Glomerular endothelial cell (primary cell): ENCODE results near the gene RASA2. TPM values are rescaled to one million over a fixed set of nuclear protein-coding genes. Genes with fewer than 3 reads are reported as not detected.
A peak's percentile ranks its signal among the peaks of the same experiment; 100 is the strongest.
"Not testable (repeated sequence)": the region's sequence is repeated elsewhere in the genome, so short reads cannot be mapped to it uniquely, and the experiment has no call there.

Experiments used
- DNase-seq: peaks from one replicate; pipeline ENCODE4 v3.0.0-alpha.2; 2011; ENCODE audit warnings: low read depth, low spot score; ENCODE audit errors: extremely low read depth
- total RNA-seq: library from RNA; depleted of rRNA; stranded (reverse); fragments of >200 nt; gene quantifications from 2 replicates; pipeline ENCODE4 v1.2.3, GENCODE V29; 2015

The RASA2 gene
- total RNA-seq, 1 donor from 2014 or later: 16.2 TPM

DNA sequence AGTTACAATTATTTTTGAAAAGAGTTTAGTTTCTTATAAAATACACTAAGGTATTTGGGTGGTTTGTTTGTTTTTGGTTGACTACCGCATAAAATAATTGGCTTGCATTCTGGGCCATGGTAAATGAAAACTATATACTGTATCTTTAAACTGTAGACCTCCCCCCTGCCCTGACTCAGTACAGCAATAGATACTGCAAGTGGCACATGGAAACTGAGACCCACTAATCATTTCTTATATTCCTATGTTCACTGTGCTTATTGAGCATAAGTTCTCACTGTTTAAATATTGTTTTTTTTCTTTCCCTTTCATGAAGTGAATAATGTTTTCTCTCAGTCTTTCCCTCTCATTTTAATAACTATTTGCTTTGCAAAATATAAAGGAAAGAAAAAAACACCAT, 45.8 kb downstream of the RASA2 start:
- no peak for DNase-seq

DNA sequence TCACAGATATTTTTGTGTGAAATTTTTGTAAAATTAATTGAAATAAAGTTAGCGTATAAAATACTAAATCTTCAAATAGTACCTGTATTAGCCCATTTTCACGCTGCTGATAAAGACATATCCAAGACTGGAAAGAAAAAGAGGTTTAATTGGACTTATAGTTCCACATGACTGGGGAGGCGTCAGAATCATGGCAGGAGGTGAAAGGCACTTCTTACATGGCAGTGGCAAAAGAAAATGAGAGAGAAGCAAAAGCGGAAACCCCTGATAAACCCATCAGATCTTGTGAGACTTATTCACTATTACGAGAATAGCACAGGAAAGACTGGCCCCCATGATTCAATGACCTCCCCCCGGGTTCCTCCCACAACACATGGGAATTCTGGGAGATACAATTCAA, 49.2 kb downstream of the RASA2 start:
- DNase-seq: not testable (repeated sequence)

DNA sequence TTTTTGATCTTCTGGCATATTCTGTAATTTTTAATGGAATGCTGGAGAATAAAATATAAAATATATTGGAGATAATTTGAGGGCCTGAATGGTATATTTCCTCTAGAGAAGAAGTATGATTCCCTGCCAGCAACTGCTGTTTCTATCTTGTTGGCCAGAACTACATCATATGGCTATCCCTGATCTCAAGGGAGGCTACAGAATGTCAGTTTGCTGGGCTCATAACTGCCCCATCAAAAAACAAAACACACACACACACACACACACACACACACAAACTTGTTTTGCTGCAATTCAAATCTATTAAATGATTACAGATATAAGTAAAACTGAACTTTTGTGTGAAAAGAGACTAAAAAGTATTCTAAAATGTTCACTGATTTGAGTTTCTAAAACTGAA, 51.0 kb downstream of the RASA2 start:
- no peak for DNase-seq

- DNase-seq: no peak
Observed at GRCh38 chr3:141538568-141539240, 51.9 kb downstream of the RASA2 start.

DNA sequence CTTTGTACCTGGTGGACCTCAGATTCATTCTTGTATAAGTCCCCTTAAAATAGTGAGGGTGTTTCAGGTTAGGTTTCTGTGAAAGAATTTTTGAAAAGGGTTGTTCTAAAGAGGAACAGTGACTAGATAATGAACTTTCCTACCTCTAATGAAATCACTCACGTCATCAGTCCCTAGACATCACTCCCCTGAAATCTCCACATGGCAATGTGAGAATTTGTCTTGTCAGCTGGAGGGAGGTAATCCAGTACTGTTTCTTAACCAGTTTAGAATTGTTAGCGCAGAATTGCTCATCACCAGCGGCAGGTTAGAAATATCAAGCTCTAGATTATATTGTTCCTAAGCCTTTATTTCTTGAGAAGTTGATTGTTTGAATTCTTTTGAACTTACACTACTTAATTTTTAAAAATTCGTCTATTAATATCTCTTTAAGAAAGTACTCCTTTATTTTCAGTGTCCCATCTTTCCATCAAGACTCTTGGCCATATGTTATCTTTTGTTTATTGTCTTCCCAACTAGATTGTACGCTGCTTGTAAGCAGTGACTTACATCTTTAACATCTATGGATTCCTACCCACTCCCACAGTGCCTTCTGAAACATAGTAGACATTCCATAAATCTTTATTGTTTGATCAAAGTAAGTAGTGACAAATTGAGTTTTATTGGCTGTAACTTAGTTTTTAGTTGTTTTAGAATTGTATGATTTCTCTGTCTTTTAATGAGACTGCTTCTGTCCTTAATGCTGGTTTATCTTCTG, 52.8 kb downstream of the RASA2 start:
- no peak for DNase-seq

GRCh38 chr3:141540531-141540930, 53.7 kb downstream of the RASA2 start:
- no peak for DNase-seq

DNA sequence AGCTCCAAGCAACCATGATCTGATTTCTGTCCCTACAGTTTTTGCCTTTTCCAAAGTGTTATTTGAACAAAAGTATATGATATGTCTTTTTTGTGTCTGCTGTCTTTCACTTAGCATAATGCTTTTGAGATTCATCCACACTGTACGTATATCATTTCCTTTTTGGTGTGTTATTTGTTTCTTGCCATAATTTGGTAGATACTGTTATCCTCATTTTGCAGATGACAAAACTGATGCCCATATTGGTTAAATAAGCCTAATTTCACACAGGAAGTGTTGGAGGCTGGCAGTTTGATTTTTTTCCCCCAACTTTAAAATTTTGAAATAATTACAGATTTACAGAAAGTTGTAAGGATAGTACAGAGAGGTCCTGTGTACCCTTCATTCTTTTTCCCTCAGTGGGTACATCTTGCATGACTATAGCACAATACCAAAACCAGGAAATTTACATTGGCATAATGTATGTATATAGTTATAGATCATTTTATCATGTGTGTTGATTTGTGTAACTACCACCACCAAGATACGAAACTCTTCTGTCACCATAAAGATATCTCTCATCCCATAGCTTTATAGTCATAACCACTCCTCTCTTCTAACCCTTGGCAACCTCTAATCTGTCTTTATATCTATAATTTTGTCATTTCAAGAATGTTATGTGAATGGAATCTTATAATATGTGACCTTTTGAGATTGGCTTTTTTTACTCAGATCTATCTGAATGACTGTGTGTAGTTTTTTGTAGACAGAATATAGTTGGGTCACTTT, 55.6 kb downstream of the RASA2 start:
- DNase-seq: no peak

DNA sequence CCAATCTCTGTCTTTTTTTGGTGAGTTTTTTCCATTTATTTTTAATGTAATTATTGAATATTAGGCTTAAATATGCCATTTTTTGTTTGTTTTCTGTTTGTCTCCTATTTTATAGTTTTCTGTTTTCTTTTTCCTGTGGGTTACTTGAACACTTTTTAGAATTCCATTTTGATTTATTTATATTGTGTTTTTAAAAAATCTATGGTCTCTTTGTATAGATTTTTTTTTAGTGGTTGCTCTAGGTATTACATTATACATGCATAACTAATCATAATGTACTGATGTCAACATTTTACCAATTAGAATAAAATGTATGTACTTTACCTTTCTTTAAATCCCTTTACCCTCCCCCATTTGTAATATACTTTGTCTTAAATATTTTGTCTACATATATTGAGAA, 56.2 kb downstream of the RASA2 start:
- no peak for DNase-seq

- no peak for DNase-seq
Observed at GRCh38 chr3:141544697-141545096, 57.9 kb downstream of the RASA2 start.

- no peak for DNase-seq
Observed at GRCh38 chr3:141546081-141546480, 59.3 kb downstream of the RASA2 start.

DNA sequence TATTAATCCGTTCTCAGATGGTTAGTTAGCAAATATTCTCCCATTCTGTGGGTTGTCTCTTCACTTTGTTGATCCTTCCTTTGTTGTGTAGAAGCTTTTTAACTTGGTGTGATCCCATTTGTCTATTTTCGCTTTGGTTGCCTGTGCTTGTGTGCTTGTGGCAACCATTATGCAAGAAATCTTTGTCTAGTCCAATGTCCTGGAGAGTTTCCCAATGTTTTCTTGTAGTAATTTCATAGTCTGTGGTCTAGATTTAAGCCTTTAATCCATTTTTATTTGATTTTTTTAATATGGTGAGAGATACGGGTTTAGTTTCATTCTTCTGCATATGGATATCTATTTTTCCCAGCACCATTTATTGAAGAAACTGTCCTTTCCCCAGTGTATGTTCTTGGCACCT, 59.8 kb downstream of the RASA2 start:
- DNase-seq: no peak

GRCh38 chr3:141547791-141548190, 61.0 kb downstream of the RASA2 start:
- no peak for DNase-seq

DNA sequence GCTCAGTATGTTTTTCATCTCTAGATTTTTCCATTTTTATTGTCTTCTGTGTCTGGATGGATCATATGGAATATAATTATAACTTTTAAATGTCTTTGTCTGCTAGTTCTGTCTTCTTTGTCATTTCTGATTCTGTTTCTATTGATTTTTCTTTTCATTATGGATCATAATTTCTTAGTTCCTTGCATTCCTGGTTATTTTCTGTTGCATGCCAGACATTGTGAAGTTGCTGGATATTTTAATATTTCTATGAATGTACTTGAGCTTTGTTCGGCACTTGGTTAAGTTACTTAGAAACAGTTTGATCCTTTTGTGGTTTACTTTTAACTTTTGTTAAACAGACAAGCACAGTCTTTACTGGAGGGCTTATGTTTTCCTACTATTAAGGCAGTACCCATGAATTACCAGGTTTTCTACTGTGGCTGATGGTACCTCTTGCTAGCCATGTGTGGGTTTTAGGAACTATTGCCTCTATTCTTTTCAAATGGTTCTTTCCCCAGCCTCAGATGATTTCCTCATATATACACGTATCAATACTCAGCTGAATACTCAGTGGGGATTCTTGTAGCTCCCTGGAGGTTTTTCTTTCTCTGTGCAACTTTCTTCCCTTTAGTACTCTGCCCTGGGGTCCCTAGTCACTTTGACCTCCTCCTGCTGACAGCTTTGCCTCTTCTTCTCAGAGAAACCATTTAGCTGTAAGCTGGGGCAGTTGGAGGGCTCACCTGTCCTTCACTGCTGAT, 64.3 kb downstream of the RASA2 start:
- no peak for DNase-seq

DNA sequence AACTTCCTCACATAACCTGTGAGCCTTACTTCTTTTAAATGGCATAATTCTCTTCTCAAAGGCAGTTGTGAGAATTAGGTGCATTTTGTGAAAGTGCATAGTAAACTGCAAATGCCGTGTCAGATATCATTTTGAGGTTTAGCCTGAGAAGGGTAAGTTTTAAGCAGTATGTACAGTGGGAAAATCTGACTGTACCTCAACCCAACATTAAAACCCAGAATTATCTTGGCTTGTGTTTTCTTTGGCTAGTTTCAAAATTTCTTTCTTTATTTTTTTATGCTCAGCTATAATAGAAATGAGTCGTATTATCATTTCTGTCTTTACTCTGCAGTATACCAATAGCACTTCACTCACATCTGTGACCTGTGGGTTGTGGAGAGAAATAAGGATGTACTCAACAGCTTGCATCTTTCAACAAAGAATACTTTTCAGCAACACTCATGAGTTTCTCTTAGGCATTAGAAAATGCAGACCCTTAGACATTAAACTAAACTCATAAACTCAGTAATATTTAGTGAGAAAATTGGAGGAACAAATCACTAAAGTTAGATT, 65.7 kb downstream of the RASA2 start:
- DNase-seq: no peak

- peak; percentile 44 for DNase-seq
Observed at GRCh38 chr3:141553055-141553454, 66.2 kb downstream of the RASA2 start.

DNA sequence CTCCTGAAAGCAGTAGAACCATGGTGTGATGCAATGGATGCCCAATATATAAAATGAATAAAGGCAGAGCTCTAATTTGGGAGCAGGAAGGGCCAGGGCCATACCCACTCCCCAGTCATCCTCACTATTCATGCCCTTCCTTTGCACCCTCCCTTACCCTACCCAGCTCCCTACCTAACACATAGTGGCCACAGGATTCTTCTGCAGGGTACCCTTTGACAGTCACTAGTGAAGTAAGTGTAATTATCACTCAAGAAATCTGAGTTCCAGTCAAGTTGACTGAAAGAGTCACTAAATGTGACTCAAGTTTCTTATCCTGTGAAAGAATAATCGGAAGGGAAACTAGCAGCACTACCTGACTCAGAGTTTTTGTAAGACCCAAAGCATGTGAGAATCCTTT, 69.2 kb downstream of the RASA2 start:
- peak; percentile 45 for DNase-seq

- no peak for DNase-seq
Observed at GRCh38 chr3:141557961-141558706, 71.3 kb downstream of the RASA2 start.

DNA sequence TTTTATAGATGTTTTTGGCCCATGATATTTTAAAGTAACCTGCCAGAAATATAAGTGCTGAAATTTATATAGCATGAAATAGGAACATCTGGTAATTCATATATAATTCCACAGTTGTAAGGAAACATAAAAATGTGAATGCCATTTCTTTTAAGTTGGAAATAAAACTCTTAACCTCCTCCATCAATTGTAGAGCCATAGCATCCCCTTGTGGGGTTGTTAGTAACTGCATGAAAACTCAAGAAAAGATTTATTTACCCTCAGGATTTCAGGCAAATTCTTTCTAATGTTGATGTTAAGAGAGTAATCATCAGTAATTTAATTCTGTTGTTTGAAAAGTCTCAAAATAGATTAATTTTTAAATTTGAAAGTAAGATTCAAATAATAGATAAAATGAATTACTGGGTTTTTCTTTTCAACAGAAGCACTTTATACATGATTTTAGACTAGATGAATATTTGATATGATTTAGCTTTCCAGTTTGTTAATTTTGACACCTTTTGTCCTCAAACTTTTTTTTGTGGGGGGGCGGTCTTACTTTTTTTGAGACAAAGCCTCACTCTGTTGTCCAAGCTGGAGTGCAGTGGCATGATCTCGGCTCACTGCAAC, 74.7 kb downstream of the RASA2 start:
- peak; percentile 77 for DNase-seq

DNA sequence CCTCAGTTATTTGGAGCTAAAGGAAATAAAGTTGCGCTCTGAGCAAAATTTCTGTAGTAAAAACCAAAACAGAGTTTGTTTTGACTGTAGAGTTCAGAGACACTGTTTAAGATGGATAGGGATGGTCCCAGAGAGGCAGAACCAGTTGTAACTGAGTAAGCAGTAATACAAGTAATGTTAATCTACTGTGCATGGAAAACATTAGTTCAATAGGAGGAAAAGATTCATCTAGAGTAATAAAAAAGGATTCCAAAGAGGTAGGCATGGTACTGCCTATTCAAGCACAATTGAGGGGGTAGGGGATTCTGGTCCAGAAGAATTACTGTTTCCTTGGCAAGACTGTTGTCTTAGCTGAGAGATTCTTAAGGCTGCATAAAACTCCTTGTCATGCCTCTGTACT, 77.4 kb downstream of the RASA2 start:
- no peak for DNase-seq

DNA sequence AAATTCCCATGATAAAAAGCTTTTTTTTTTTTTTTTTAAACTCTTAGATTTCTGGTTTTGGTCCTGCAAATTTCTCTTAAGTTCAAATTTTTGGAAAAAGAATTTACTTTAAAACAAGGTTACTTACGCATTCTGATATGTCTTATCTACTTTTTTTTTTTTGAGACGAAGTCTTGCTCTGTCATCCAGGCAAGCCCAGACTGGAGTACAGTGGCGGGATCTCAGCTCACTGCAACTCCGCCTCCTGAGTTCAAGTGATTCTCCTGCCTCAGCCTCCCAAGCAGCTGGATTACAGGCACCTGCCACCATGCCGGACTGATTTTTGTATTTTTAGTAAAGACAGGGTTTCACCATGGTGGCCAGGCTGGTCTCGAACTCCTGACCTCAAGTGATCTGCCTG, 83.2 kb downstream of the RASA2 start:
- no peak for DNase-seq
